PC-3 (cell line): ENCODE data around the gene ZG16. TPM values are rescaled to one million over a fixed set of nuclear protein-coding genes. Genes with fewer than 3 reads are reported as not detected.

Experiments used
- ATAC-seq: fragments of 200-7000 bp; cut with Tn5 transposase; 2 replicates; pipeline ENCODE4 v1.9.1; 2020; ENCODE audit warnings: mild to moderate bottlenecking, moderate library complexity
- BruUV-seq: library from RNA; stranded (reverse); fragments of 400-500 nt; replicated peaks from 2 replicates; lab custom pipeline; 2021; lab: Mats Ljungman, UMichigan
- CTCF ChIA-PET: fragments of 300-600 bp; sonication (Branson Sonifier 250); formaldehyde crosslinking; loops from one replicate; lab custom pipeline; 2022; ENCODE audit warnings: antibody characterized with exemption; lab: Charles Lee
- POLR2A ChIA-PET: fragments of 300-600 bp; sonication (Branson Sonifier 250); formaldehyde crosslinking; loops from one replicate; lab custom pipeline; 2022; ENCODE audit warnings: antibody characterized with exemption; ENCODE audit not compliant: unreplicated experiment; lab: Charles Lee
- DNase-seq: peaks from one replicate; pipeline ENCODE4 v3.0.0-alpha.2; 2015
- H2AFZ ChIP-seq: fragments of 300-600 bp; sonication (generic); 2 replicates; pipeline ENCODE4 v1.6.0; 2016; ENCODE audit warnings: antibody characterized with exemption, low read length
- H3F3A ChIP-seq: fragments of 300-600 bp; sonication (generic); one replicate; pipeline ENCODE4 v1.6.0; 2017; ENCODE audit warnings: antibody characterized with exemption, low read length, control low read depth, mild to moderate bottlenecking; ENCODE audit not compliant: unreplicated experiment
- H3K27ac ChIP-seq: fragments of 300-600 bp; sonication (generic); 2 replicates; pipeline ENCODE4 v1.5.1; 2016; ENCODE audit warnings: mild to moderate bottlenecking, low read length
- H3K27me3 ChIP-seq: fragments of 300-600 bp; sonication (generic); 2 replicates; pipeline ENCODE4 v1.6.1; 2016; ENCODE audit warnings: low read length, mixed read lengths
- H3K36me3 ChIP-seq: fragments of 300-600 bp; sonication (generic); 2 replicates; pipeline ENCODE4 v1.6.1; 2016; ENCODE audit warnings: low read depth, mixed run types, low read length, mixed read lengths
- H3K4me1 ChIP-seq: fragments of 300-600 bp; sonication (generic); 2 replicates; pipeline ENCODE4 v1.5.1; 2016; ENCODE audit warnings: low read length; ENCODE audit not compliant: insufficient read depth
- H3K4me2 ChIP-seq: fragments of 300-600 bp; sonication (generic); 2 replicates; pipeline ENCODE4 v1.6.0; 2016; ENCODE audit warnings: low read length
- H3K4me3 ChIP-seq: fragments of 300-600 bp; sonication (generic); 2 replicates; pipeline ENCODE4 v1.5.1; 2016; ENCODE audit warnings: mild to moderate bottlenecking, low read length, mixed read lengths
- H3K79me2 ChIP-seq: fragments of 300-600 bp; sonication (generic); 2 replicates; pipeline ENCODE4 v1.6.1; 2017; ENCODE audit warnings: low read length, mixed read lengths
- H3K9ac ChIP-seq: fragments of 300-600 bp; sonication (generic); 2 replicates; pipeline ENCODE4 v1.6.0; 2016; ENCODE audit warnings: mild to moderate bottlenecking, low read length
- H3K9me2 ChIP-seq: fragments of 300-600 bp; sonication (generic); replicated peaks from 2 replicates; pipeline ENCODE4 v1.6.1; 2016; ENCODE audit warnings: mixed run types, low read length, mixed read lengths
- H3K9me3 ChIP-seq: fragments of 300-600 bp; sonication (generic); 2 replicates; pipeline ENCODE4 v1.6.1; 2016; ENCODE audit warnings: low read length, mixed read lengths
- H4K20me1 ChIP-seq: fragments of 300-600 bp; sonication (generic); 2 replicates; pipeline ENCODE4 v1.6.1; 2016; ENCODE audit warnings: low read length, mixed read lengths
- CTCF ChIP-seq: fragments of 300-600 bp; sonication (generic); conservative IDR thresholded peaks from 2 replicates; pipeline ENCODE4 v1.5.1; 2017; ENCODE audit warnings: antibody characterized with exemption, low read depth, mild to moderate bottlenecking, low read length
- EZH2 ChIP-seq: fragments of 300-600 bp; sonication (generic); IDR thresholded peaks from one replicate; pipeline ENCODE4 v1.6.1; 2017; ENCODE audit warnings: antibody characterized with exemption, mild to moderate bottlenecking, low read length; ENCODE audit not compliant: unreplicated experiment
- EZH2phosphoT487 ChIP-seq: fragments of 300-600 bp; sonication (generic); IDR thresholded peaks from 2 replicates; pipeline ENCODE4 v1.6.1; 2018; ENCODE audit warnings: mild to moderate bottlenecking, antibody characterized with exemption, low read length, borderline replicate concordance
- intact Hi-C: fragments of 100-400 bp; cut with micrococcal nuclease; formaldehyde crosslinking; loops from 2 replicates; pipeline ENCODE4 v1.9.0; 2023
- total RNA-seq: library from RNA; depleted of rRNA; stranded (reverse); fragments of >200 nt; gene quantifications from 2 replicates; pipeline ENCODE4 v1.2.3, GENCODE V29; 2014; rRNA removed

The ZG16 gene
- total RNA-seq, 1 experiment from 2014 or later: not detected

- Histone ChIP-seq H3K27ac (peak overlapping the region; percentile 94), H3K36me3 (no peaks in the 10 kb centered on the region), H3K27me3 (no peaks in the 10 kb centered on the region), H3K9me2 (no peaks in the 10 kb centered on the region), H3K4me2 (no peak overlapping the region), H2AFZ (no peak overlapping the region), H3K4me3 (no peak overlapping the region), H4K20me1 (no peaks in the 10 kb centered on the region), H3K9ac (no peak overlapping the region), H3F3A (no peaks in the 10 kb centered on the region), H3K4me1 (peaks cover 42% of the 10 kb centered on the region), H3K79me2 (peaks cover 6% of the 10 kb centered on the region), H3K9me3 (no peaks in the 10 kb centered on the region)
- TF ChIP-seq CTCF (no peak), EZH2phosphoT487 (no peak)
- ATAC-seq (no peak), DNase-seq (no peak)
- intact Hi-C loops: no loop called here
- BruUV-seq: no TSS peak
- ChIA-PET POLR2A (interaction anchor here (0.7 kb wide), 1 partner anchor 22 kb away, joined by 14 read pairs; no protein-coding TSS in a partner anchor), CTCF (no interaction called here)
Measured at GRCh38 chr16:29826342-29826695, 48.3 kb downstream of the ZG16 start.

GRCh38 chr16:29830774-29831173 lies 52.7 kb downstream of the ZG16 start:
- Histone ChIP-seq H3K36me3 (no peaks in the 10 kb centered on the region), H3K27me3 (no peaks in the 10 kb centered on the region), H3K4me3 (no peak overlapping the region), H3K79me2 (no peaks in the 10 kb centered on the region), H3K4me1 (peaks cover 10% of the 10 kb centered on the region), H3K4me2 (no peak overlapping the region), H3K9me3 (no peaks in the 10 kb centered on the region), H3K9me2 (no peaks in the 10 kb centered on the region), H2AFZ (no peak overlapping the region), H3F3A (no peaks in the 10 kb centered on the region), H3K27ac (no peak overlapping the region), H4K20me1 (no peaks in the 10 kb centered on the region), H3K9ac (no peak overlapping the region)
- DNase-seq (no peak), ATAC-seq (no peak)
- no TSS peak for BruUV-seq
- ChIA-PET CTCF (no interaction called here), POLR2A (no interaction called here)
- no peak for TF ChIP-seq CTCF
- no peak for TF ChIP-seq EZH2phosphoT487
- no peak for TF ChIP-seq EZH2
- intact Hi-C loops: no loop called here

GRCh38 chr16:29831490-29831889 lies 53.4 kb downstream of the ZG16 start:
- Histone ChIP-seq H3K9me3 (no peaks in the 10 kb centered on the region), H3K4me3 (no peak overlapping the region), H3K27ac (no peak overlapping the region), H3F3A (no peaks in the 10 kb centered on the region), H3K79me2 (no peaks in the 10 kb centered on the region), H2AFZ (no peak overlapping the region), H3K4me1 (peaks cover 4% of the 10 kb centered on the region; the same call in 1 of the 2 replicates), H3K27me3 (no peaks in the 10 kb centered on the region), H3K9me2 (no peaks in the 10 kb centered on the region), H3K9ac (no peak overlapping the region), H3K36me3 (no peaks in the 10 kb centered on the region), H4K20me1 (no peaks in the 10 kb centered on the region), H3K4me2 (no peak overlapping the region)
- ATAC-seq: no peak
- BruUV-seq: no TSS peak
- intact Hi-C loops: no loop called here
- no peak for TF ChIP-seq EZH2phosphoT487
- no peak for TF ChIP-seq EZH2
- TF ChIP-seq CTCF: no peak
- POLR2A ChIA-PET: no interaction called here
- DNase-seq: no peak
- CTCF ChIA-PET: no interaction called here

Other genes starting within 250 kb of the ZG16 start
- not detected in 2 replicates for gene SPN, start 115.0 kb upstream of the ZG16 start, total RNA-seq
- 0.22 and 1.3 TPM in 2 replicates for gene QPRT, start 99.1 kb upstream of the ZG16 start, total RNA-seq
- gene C16orf54, start 32.3 kb upstream of the ZG16 start, total RNA-seq: not detected in 2 replicates
- gene KIF22, start 12.5 kb downstream of the ZG16 start, total RNA-seq: 87.6 and 93.1 TPM in 2 replicates
- gene MAZ, start 28.3 kb downstream of the ZG16 start, total RNA-seq: 279 and 358 TPM in 2 replicates
- gene PRRT2, start 33.9 kb downstream of the ZG16 start, total RNA-seq: 0.35 and 0.40 TPM in 2 replicates
- 53.8 and 76.7 TPM in 2 replicates for gene PAGR1, start 37.9 kb downstream of the ZG16 start, total RNA-seq
- gene MVP, start 42.2 kb downstream of the ZG16 start, total RNA-seq: 27.3 and 36.1 TPM in 2 replicates
- gene CDIPT, start 85.0 kb downstream of the ZG16 start, total RNA-seq: 60.5 and 86.2 TPM in 2 replicates
- gene SEZ6L2, start 121.3 kb downstream of the ZG16 start, total RNA-seq: 23.7 and 25.3 TPM in 2 replicates
- gene ASPHD1, start 122.2 kb downstream of the ZG16 start, total RNA-seq: 2.0 and 3.9 TPM in 2 replicates
- gene KCTD13, start 148.0 kb downstream of the ZG16 start, total RNA-seq: 8.2 and 30.2 TPM in 2 replicates
- 53.0 and 60.9 TPM in 2 replicates for gene TMEM219, start 183.8 kb downstream of the ZG16 start, total RNA-seq
- gene TAOK2, start 195.6 kb downstream of the ZG16 start, total RNA-seq: 34.1 and 47.4 TPM in 2 replicates
- 18.4 and 26.8 TPM in 2 replicates for gene HIRIP3, start 217.4 kb downstream of the ZG16 start, total RNA-seq
- gene INO80E, start 218.0 kb downstream of the ZG16 start, total RNA-seq: 60.6 and 70.3 TPM in 2 replicates
- gene DOC2A, start 232.8 kb downstream of the ZG16 start, total RNA-seq: 4.6 and 5.2 TPM in 2 replicates
- gene C16orf92, start 244.9 kb downstream of the ZG16 start, total RNA-seq: not detected in 2 replicates